Adrenal gland (tissue), 12 donors: ENCODE measurements around the gene SLC22A5. TPM values are rescaled to one million over a fixed set of nuclear protein-coding genes. Genes with fewer than 3 reads are reported as not detected.

Experiments
- DNase-seq, 7 donors: peaks; one replicate each; pipeline ENCODE4 v3.0.0-alpha.2; 2019 to 2020
- H3K27ac ChIP-seq, 5 donors: fragments of 200-600 bp; sonication (generic) in 4 of 5; 1 replicate in 3 of 5; 2 replicates in 2 of 5; pipeline versions ENCODE4 v1.5.1 to v1.8.0; 2016 to 2020; ENCODE audit warnings: mild to moderate bottlenecking in 1 of 5
- H3K27me3 ChIP-seq: fragments of 200-600 bp; 2 replicates; pipeline ENCODE4 v1.8.0; 2021
- H3K36me3 ChIP-seq, 2 donors: fragments of 200-600 bp; replicated peaks in 1 of 2; 1 replicate in 1 of 2; 2 replicates in 1 of 2; pipeline versions ENCODE4 v1.5.1 to v1.8.0; 2018 to 2022
- H3K4me1 ChIP-seq, 2 donors: fragments of 200-600 bp; replicated peaks in 1 of 2; 1 replicate in 1 of 2; 2 replicates in 1 of 2; pipeline versions ENCODE4 v1.5.1 to v1.8.0; 2018 to 2021
- H3K4me3 ChIP-seq, 4 donors: fragments of 200-600 bp; sonication (generic) in 3 of 4; one replicate each; pipeline ENCODE4 v1.5.1; 2016 to 2018
- H3K9me3 ChIP-seq, 3 donors: fragments of 200-600 bp; sonication (generic) in 1 of 3; replicated peaks in 1 of 3; 1 replicate in 2 of 3; 2 replicates in 1 of 3; pipeline versions ENCODE4 v1.5.1 to v1.8.0; 2016 to 2021
- POLR2A ChIP-seq, 2 donors: fragments of 450-650 bp; IDR thresholded peaks; one replicate each; pipeline ENCODE4 v1.6.1; 2017; ENCODE audit warnings: antibody characterized with exemption in 2 of 2, mild to moderate bottlenecking in 2 of 2, moderate library complexity in 1 of 2
- WGBS, 4 donors: extraction: QIAGEN DNeasy Blood & Tissue Kit in 2 of 4; methylation state at CpG; one replicate each; pipeline versions ENCODE4 v1.1.5 to v1.1.7; 2013 to 2017; 5-methylcytosine and 5-hydroxymethylcytosine counted together
- intact Hi-C, 2 donors: fragments of 100-400 bp; cut with DNase I; formaldehyde crosslinking; loops; one replicate each; pipeline versions ENCODE4 v1.14.1 to v1.15.0; 2022 to 2023
- polyA plus RNA-seq, 3 donors: library from polyadenylated mRNA; stranded (reverse); fragments of 200-250 nt in 2 of 3; fragments of 350-450 nt in 1 of 3; fragmentation: Illumina TruSeq in 1 of 3; extraction: RNeasy Lipid Tissue Mini Kit (QIAGEN cat#74804) in 1 of 3; gene quantifications; one replicate each; pipeline ENCODE4 v1.2.3, GENCODE V29; 2013 to 2014
- total RNA-seq, 9 donors: library from RNA; depleted of rRNA in 4 of 9; stranded (reverse); fragments of >200 nt in 4 of 9; fragments of 120-200 nt in 1 of 9; fragmentation: NEBNext Ultra II Directional in 1 of 9; extraction: Animal tissue kit (Norgen Biotek cat#: 25700) in 1 of 9; gene quantifications; one replicate each; pipeline versions ENCODE4 v1.1.0 to v1.2.4, GENCODE V29; 2013 to 2023
- TF ChIP-seq, protein P1 (sequence below), 6 experiments: fragments of 450-650 bp in 4 of 6; fragments of 200-600 bp in 2 of 6; sonication (generic) in 1 of 6; IDR thresholded peaks; 1 replicate in 5 of 6; 2 replicates in 1 of 6; pipeline versions ENCODE4 v1.5.1 to v1.8.0; 2016 to 2021; ENCODE audit warnings: antibody characterized with exemption in 6 of 6, mild to moderate bottlenecking in 2 of 6, moderate library complexity in 1 of 6
- donor health status: healthy with polysubstance abuse.
- donor health status: Bipolar disorder and iron deficiency.
- donor health status: DM: yes; HTN: yes; CAD: no.
- donor health status: DM: no; HTN: no; CAD: no.
- donor health status: DM: no; HTN: no; CAD: no.
- donor health status: DM: yes; HTN: yes; CAD: no.

SLC22A5 gene
- total and polyA plus RNA-seq, 12 donors = 4.4 to 24.1 (median 13.7) TPM

DNA sequence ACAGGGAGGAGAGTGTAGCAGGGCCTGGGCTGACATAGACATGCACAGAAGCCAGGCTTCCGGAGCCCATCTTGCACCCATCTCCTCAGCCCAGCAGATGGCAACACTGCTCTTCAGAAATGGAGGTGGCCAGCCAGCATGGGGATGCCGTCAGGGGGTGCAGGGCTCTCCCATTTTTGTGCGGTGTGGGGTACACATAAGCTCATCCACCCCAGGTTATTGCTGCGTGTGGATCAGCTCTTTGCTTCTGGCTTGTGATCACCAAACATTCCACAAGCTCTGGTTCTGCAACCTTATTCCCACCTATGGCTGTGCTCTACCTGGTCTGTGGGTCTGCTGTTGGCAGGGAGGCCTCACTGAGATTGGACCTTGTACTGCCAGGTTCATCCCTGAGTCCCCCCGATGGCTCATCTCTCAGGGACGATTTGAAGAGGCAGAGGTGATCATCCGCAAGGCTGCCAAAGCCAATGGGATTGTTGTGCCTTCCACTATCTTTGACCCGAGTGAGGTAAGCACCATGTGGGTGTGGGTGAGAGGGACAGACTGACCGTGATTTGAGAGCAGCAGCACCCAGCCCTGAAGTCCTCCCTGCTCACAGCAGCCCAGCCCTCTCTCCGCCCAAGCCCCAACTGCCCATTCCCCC lies 17.3 kb downstream of the SLC22A5 start:
- TF ChIP-seq, protein P1, sequence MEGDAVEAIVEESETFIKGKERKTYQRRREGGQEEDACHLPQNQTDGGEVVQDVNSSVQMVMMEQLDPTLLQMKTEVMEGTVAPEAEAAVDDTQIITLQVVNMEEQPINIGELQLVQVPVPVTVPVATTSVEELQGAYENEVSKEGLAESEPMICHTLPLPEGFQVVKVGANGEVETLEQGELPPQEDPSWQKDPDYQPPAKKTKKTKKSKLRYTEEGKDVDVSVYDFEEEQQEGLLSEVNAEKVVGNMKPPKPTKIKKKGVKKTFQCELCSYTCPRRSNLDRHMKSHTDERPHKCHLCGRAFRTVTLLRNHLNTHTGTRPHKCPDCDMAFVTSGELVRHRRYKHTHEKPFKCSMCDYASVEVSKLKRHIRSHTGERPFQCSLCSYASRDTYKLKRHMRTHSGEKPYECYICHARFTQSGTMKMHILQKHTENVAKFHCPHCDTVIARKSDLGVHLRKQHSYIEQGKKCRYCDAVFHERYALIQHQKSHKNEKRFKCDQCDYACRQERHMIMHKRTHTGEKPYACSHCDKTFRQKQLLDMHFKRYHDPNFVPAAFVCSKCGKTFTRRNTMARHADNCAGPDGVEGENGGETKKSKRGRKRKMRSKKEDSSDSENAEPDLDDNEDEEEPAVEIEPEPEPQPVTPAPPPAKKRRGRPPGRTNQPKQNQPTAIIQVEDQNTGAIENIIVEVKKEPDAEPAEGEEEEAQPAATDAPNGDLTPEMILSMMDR (IDR thresholded peaks at IDR 0.05) = peak; percentile 39 to 92 (median 80)
- TF ChIP-seq POLR2A (IDR thresholded peaks at IDR 0.05) = no peak
- Histone ChIP-seq H3K27me3 (no peaks in the 10 kb centered on the region), H3K36me3 (peaks cover 0 to 8% of the 10 kb centered on the region in 2 donors), H3K4me1 (peaks cover 23 to 46% of the 10 kb centered on the region in 2 donors), H3K27ac (peak overlapping the region in 3 of 5 donors; percentile 84 to 93 (median 89)), H3K9me3 (no peaks in the 10 kb centered on the region), H3K4me3 (no peak overlapping the region)
- WGBS, 4 donors = 21 to 40% (median 29%) methylated on average over 9 to 10 of the region's 10 CpGs
- peak; percentile 65 to 90 (median 78) for DNase-seq
- intact Hi-C loops = loop anchor here (2.0 to 10.0 kb wide), 3 partner anchors 114 to 428 kb away; partner anchors contain the start of gene SOWAHA (in 1 of the 2)

DNA sequence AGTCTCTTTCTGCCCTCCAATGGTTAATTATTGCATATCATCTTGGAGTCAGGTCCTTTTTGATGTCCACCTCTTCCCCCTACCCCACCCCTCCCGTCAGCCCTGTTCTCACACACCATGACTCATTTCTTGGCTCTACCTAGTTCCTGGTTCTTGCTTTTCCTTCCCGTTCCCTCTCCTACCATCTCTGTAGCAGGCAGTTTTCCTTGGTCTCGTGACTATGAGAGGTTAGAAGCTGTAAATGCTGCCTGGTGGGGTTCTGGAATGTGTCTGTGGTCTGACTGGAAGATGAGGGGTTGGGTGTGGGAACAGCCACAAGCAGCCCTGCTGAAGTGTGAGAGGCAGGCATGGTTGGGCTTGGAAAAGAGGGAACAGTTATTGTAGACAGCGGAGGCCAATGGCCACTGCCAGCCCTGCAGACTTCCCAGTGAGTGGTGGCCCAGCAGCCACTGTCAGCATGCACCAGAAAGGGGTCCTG lies 18.2 kb downstream of the SLC22A5 start:
- peak overlapping the region; percentile 70 to 93 (median 84) for H3K27ac ChIP-seq
- peaks cover 0 to 15% of the 10 kb centered on the region in 2 donors for H3K36me3 ChIP-seq
- DNase-seq = peak; percentile 58 to 87 (median 81)
- no peak for TF ChIP-seq POLR2A (IDR thresholded peaks at IDR 0.05)
- TF ChIP-seq, protein P1 (IDR thresholded peaks at IDR 0.05) = peak in 1 of 6 experiments; percentile 8
- no peaks in the 10 kb centered on the region for H3K9me3 ChIP-seq
- intact Hi-C loops = loop anchor here (2.0 to 10.0 kb wide), 3 partner anchors 113 to 427 kb away; partner anchors contain the start of gene SOWAHA (in 1 of the 2)
- 10 to 19% (median 16%) methylated on average over 4 of the region's 4 CpGs for WGBS, 4 donors
- H3K27me3 ChIP-seq = no peaks in the 10 kb centered on the region
- peaks cover 23 to 46% of the 10 kb centered on the region in 2 donors for H3K4me1 ChIP-seq
- H3K4me3 ChIP-seq = peak overlapping the region in 1 of 4 donors; percentile 9

DNA sequence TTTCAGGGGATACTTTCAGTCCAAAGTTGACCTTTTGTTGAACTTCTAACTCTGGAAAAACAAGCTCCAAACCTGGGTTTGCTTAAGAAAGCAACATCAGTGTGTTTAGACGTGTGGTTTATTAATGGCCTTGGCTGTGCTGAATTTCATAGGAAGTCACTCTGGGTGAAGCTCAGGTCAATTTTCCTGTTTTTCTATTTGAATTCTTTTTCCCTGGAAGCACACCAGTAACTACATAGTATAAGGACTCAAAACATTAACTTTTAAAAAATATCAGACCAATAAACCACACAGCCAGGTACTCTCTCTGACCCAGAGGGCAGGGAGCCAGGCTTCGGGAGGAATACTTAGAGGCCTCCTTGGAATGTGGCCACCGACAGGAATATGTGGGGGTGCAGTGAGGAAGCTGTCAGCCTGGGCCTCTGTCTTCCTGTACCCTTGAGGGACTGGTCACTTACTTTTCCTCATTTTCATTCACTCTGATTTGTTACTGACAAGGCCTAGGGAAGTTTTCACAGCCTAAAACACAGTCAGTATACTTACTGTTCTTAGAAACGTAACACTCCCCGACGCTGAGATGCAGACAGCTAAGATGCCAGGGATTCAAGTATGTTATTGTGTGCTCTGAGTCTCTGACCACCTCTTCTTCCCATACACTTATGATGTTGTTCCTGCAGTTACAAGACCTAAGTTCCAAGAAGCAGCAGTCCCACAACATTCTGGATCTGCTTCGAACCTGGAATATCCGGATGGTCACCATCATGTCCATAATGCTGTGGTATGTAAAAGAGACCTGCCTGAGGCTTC lies 18.9 kb downstream of the SLC22A5 start:
- TF ChIP-seq POLR2A (IDR thresholded peaks at IDR 0.05) = no peak
- TF ChIP-seq, protein P1 (IDR thresholded peaks at IDR 0.05) = no peak
- intact Hi-C loops = loop anchor here in 1 of 2 donors (5.0 to 10.0 kb wide), 2 partner anchors 114 to 426 kb away; partner anchors contain the start of gene SOWAHA
- Histone ChIP-seq H3K36me3 (peaks cover 0 to 18% of the 10 kb centered on the region in 2 donors), H3K9me3 (no peaks in the 10 kb centered on the region), H3K4me3 (no peak overlapping the region), H3K27ac (peak overlapping the region; percentile 70 to 93 (median 84)), H3K4me1 (peaks cover 23 to 46% of the 10 kb centered on the region in 2 donors), H3K27me3 (no peaks in the 10 kb centered on the region)
- 33 to 47% (median 47%) methylated on average over 8 of the region's 8 CpGs for WGBS, 4 donors
- peak in 6 of 7 donors; percentile 33 to 73 (median 53) for DNase-seq

DNA sequence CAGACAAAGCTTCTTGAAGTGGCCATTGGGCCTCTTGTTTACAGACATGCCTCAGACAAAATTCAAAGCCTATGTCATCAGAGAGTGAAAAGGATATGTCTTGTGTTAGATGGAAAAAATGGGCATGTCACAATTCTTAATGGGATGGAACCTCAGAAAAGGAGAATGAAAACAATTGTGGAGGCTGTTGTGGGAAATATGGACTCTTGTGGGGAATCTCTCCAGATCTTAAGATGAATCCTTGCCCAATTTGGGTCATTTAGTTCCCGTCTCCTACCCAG lies 19.5 kb downstream of the SLC22A5 start:
- TF ChIP-seq, protein P1 (IDR thresholded peaks at IDR 0.05) = no peak
- no peak for TF ChIP-seq POLR2A (IDR thresholded peaks at IDR 0.05)
- no peak for DNase-seq
- Histone ChIP-seq H3K27me3 (no peaks in the 10 kb centered on the region), H3K9me3 (no peaks in the 10 kb centered on the region), H3K4me1 (peaks cover 23 to 46% of the 10 kb centered on the region in 2 donors), H3K36me3 (peaks cover 0 to 23% of the 10 kb centered on the region in 2 donors), H3K4me3 (no peak overlapping the region), H3K27ac (peak overlapping the region in 4 of 5 donors; percentile 10 to 93 (median 86))
- intact Hi-C loops = loop anchor here in 1 of 2 donors (5.0 to 10.0 kb wide), 2 partner anchors 113 to 426 kb away; partner anchors contain the start of gene SOWAHA
- WGBS, 4 donors = 87 to 100% (median 97%) methylated on average over 1 of the region's 1 CpG
